ENCODE data around the gene PSORS1C1. TPM values are rescaled to one million over a fixed set of nuclear protein-coding genes. Genes with fewer than 3 reads are reported as not detected.
"Not testable (repeated sequence)": the region's sequence is repeated elsewhere in the genome, so short reads cannot be mapped to it uniquely, and the experiment has no call there.

Gene PSORS1C1
- polyA plus RNA-seq: 10 to 100 TPM in 2 of 4 donors, 1 to 10 TPM in 1, under 1 TPM in 1; 0.19 to 40.5 (median 19.6) TPM
- long read RNA-seq, donor 1: 0 reads
- long read RNA-seq, donor 2, partial matches to known transcripts: 0 of 1 reads
- long read RNA-seq, donor 2, other reads (novel, unspliced or antisense): 0 of 1 reads
- long read RNA-seq, donor 3, partial matches to known transcripts: 0 of 2 reads
- long read RNA-seq, donor 3, other reads (novel, unspliced or antisense): 0 of 2 reads
- long read RNA-seq, donor 4: 0 reads
- long read RNA-seq, donor 5: 0 reads
- long read RNA-seq, donor 6: 0 reads
- long read RNA-seq, donor 7: 0 reads
- long read RNA-seq, donor 8: 0 reads
- long read RNA-seq, donor 9: 0 reads
- long read RNA-seq, donor 10: 0 reads

DNA sequence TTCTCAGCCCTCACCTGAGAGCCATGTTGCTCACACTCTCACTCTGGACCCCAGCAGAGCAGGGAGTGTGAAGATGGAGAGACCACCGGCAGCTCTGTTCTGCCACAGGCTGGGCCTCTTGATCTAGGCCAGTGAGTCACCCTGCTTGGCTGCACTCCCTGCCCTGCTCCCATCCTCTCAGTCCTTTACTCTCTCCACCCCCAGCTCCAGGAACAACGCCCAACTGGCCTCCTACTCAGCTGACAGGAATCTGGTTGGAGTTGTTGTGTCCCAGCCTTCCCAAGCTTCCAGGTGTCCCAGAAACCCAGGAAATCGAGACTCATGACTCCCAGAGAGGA, at the start of gene PSORS1C1:
Gene PSORS1C1 (plus strand): TSS at position 260 of the 338 bp plus-strand sequence. CDS start 14,833 bp downstream, outside the sequence.
- FAIRE-seq: no peak
- peaks cover 0 to 22% (median 0%) of the 10 kb centered on the region in 3 donors for H3K27me3 ChIP-seq (ENCODE audit: control insufficient read depth in 3 of 3, insufficient read depth in 3 of 3, low read length in 3 of 3)

DNA sequence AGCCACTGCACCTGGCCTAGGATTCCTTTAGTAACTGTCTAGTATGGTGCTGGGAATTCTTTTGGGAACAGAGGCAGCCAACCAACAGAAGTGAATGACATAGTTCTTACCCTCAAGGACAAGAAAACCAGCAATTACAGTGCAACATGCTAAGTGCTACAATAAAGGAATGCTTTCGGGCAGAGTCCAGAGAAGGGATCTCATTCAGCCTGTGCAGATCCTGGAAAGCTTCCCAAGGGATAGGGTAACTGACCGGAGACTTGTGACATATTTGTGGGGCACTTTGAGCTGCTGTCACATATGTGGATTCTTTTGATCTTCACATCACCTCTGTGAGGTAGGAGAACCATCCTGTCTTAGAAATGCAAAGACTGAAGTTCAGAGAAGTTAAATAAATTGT, 49.0 kb upstream of the PSORS1C1 start:
- Histone ChIP-seq H3K9me3 (ENCODE audit: control insufficient read depth in 2 of 2, insufficient read depth in 1 of 2, low read depth in 1 of 2, low read length in 1 of 2) (no peaks in the 10 kb centered on the region), H3K4me1 (ENCODE audit: control insufficient read depth in 3 of 3, insufficient read depth in 2 of 3, low read depth in 1 of 3, low read length in 2 of 3) (no peaks in the 10 kb centered on the region), H3K4me3 (ENCODE audit: low read depth in 1 of 3, low read length in 3 of 3) (no peak overlapping the region), H3K27me3 (ENCODE audit: control insufficient read depth in 3 of 3, insufficient read depth in 3 of 3, low read length in 3 of 3) (peaks cover 0 to 4% (median 0%) of the 10 kb centered on the region in 3 donors), H3K27ac (ENCODE audit: low read depth in 1 of 3, low read length in 2 of 3) (no peak overlapping the region), H3K36me3 (ENCODE audit: control insufficient read depth in 3 of 3, insufficient read depth in 2 of 3, low read depth in 1 of 3, low read length in 3 of 3) (no peaks in the 10 kb centered on the region)
- FAIRE-seq: no peak
- 22 to 53% (median 22%) methylated on average over 2 of the region's 2 CpGs for WGBS, 3 donors
- DNase-seq: peak in 1 of 2 donors; percentile 27

More for the DNA sequence above, at the start of gene PSORS1C1:
- Histone ChIP-seq H3K9me3 (ENCODE audit: control insufficient read depth in 2 of 2, insufficient read depth in 1 of 2, low read depth in 1 of 2, low read length in 1 of 2) (no peaks in the 10 kb centered on the region), H3K27ac (ENCODE audit: low read depth in 1 of 3, low read length in 2 of 3) (peak within 1 kb of the TSS in 2 of 3 donors; percentile 52 to 77), H3K36me3 (ENCODE audit: control insufficient read depth in 3 of 3, insufficient read depth in 2 of 3, low read depth in 1 of 3, low read length in 3 of 3) (no peaks in the 10 kb centered on the region), H3K4me3 (ENCODE audit: low read depth in 1 of 3, low read length in 3 of 3) (peak within 1 kb of the TSS in 1 of 3 donors; percentile 38), H3K4me1 (ENCODE audit: control insufficient read depth in 3 of 3, insufficient read depth in 2 of 3, low read depth in 1 of 3, low read length in 2 of 3) (peaks cover 0 to 7% (median 3%) of the 10 kb centered on the region in 3 donors)
- peak; percentile 40 to 95 for DNase-seq
- 14 to 17% (median 14%) methylated on average over 3 of the region's 3 CpGs for WGBS, 3 donors

DNA sequence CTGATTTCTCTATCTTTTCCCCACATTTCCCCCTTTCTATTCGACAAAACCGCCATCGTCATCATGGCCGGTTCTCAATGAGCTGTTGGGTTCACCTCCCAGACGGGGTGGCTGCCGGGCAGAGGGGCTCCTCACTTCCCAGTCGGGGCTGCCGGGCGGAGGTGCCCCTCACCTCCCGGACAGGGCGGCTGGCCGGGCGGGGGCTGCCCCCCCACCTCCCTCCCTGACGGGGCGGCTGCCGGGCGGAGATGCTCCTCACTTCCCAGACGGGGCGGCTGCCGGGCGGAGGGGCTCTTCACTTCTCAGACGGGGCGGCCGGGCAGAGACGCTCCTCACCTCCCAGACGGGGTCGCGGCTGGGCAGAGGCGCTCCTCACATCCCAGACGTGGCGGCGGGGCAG, 47.6 kb upstream of the PSORS1C1 start:
- FAIRE-seq; DNase-seq; H3K9me3 ChIP-seq (ENCODE audit: control insufficient read depth in 2 of 2, insufficient read depth in 1 of 2, low read depth in 1 of 2, low read length in 1 of 2); H3K4me3 ChIP-seq (ENCODE audit: low read depth in 1 of 3, low read length in 3 of 3); H3K27ac ChIP-seq (ENCODE audit: low read depth in 1 of 3, low read length in 2 of 3); H3K4me1 ChIP-seq (ENCODE audit: control insufficient read depth in 3 of 3, insufficient read depth in 2 of 3, low read depth in 1 of 3, low read length in 2 of 3); H3K27me3 ChIP-seq (ENCODE audit: control insufficient read depth in 3 of 3, insufficient read depth in 3 of 3, low read length in 3 of 3); H3K36me3 ChIP-seq (ENCODE audit: control insufficient read depth in 3 of 3, insufficient read depth in 2 of 3, low read depth in 1 of 3, low read length in 3 of 3): not testable (repeated sequence)
- 89 to 92% (median 91%) methylated on average over 14 to 26 of the region's 32 CpGs for WGBS, 3 donors

- DNase-seq; H3K36me3 ChIP-seq (ENCODE audit: control insufficient read depth in 3 of 3, insufficient read depth in 2 of 3, low read depth in 1 of 3, low read length in 3 of 3); H3K27ac ChIP-seq (ENCODE audit: low read depth in 1 of 3, low read length in 2 of 3); H3K27me3 ChIP-seq (ENCODE audit: control insufficient read depth in 3 of 3, insufficient read depth in 3 of 3, low read length in 3 of 3); H3K9me3 ChIP-seq (ENCODE audit: control insufficient read depth in 2 of 2, insufficient read depth in 1 of 2, low read depth in 1 of 2, low read length in 1 of 2); FAIRE-seq; H3K4me1 ChIP-seq (ENCODE audit: control insufficient read depth in 3 of 3, insufficient read depth in 2 of 3, low read depth in 1 of 3, low read length in 2 of 3); H3K4me3 ChIP-seq (ENCODE audit: low read depth in 1 of 3, low read length in 3 of 3): not testable (repeated sequence)
- WGBS, 3 donors: 77 to 88% (median 82%) methylated on average over 3 to 7 of the region's 11 CpGs
These were observed 46.5 kb upstream of the PSORS1C1 start for GRCh38 chr6:31067891-31068668.

DNA sequence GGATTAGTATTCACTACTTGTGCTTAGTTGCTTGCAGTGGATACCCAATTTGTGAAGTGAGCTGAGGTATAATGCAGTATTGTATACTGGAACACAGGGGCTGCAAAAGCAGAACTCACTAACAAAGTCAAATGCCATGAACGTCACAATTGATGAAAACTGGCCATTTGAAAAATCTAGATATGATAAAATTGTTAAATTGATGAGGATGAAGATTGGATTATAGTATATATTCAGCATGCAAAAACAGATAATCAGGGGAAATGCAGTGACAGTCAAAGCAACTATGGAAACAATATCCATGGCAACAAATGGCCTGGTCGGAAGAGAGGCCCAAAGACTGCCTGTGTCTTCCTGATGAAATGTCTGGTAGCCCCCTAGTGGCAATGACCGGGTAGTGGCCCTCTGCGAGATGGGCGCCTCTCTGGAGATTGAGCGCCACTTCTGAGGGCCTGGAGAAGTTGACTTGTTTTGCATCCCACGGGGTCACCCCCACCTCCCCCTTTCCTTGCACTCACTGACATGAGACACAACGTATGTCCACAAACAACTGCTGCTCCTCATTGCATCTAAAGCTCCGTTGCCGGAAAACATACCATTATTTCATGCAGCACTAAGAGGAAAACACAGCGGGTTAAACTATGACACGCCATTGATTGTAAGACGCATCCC, 45.8 kb upstream of the PSORS1C1 start:
- DNase-seq (peak; percentile 78 to 80), FAIRE-seq (no peak)
- no peaks in the 10 kb centered on the region for H3K4me1 ChIP-seq (ENCODE audit: control insufficient read depth in 3 of 3, insufficient read depth in 2 of 3, low read depth in 1 of 3, low read length in 2 of 3)
- 34 to 43% (median 39%) methylated on average over 13 of the region's 13 CpGs for WGBS, 3 donors
- no peaks in the 10 kb centered on the region for H3K36me3 ChIP-seq (ENCODE audit: control insufficient read depth in 3 of 3, insufficient read depth in 2 of 3, low read depth in 1 of 3, low read length in 3 of 3)
- no peak overlapping the region for H3K27ac ChIP-seq (ENCODE audit: low read depth in 1 of 3, low read length in 2 of 3)
- H3K4me3 ChIP-seq (ENCODE audit: low read depth in 1 of 3, low read length in 3 of 3): no peak overlapping the region
- H3K27me3 ChIP-seq (ENCODE audit: control insufficient read depth in 3 of 3, insufficient read depth in 3 of 3, low read length in 3 of 3): no peaks in the 10 kb centered on the region
- H3K9me3 ChIP-seq (ENCODE audit: control insufficient read depth in 2 of 2, insufficient read depth in 1 of 2, low read depth in 1 of 2, low read length in 1 of 2): no peaks in the 10 kb centered on the region

DNA sequence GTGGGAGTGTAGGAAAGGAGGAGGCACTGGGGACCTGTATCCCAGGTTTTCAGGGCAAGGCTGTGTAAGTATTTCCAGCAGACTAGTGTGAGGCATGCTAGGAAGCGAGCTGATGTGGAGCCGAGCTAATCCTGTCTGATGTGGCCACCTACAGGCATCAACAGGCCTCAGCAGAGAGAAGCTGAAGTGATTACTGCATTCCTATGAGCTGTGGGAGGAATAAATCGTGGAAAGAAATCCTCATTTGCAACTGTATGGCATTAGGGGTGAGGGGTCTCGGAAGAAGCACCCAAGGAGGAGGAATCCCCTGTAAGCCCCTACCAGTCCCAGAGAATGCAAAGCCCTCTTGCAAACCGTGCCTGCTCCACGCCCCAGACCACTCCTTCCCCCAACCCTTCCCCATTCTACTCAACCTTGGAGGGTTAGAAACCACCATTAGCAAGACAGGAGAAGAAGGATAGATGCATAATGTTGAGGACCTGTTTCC, 43.8 kb upstream of the PSORS1C1 start:
- Histone ChIP-seq H3K27me3 (ENCODE audit: control insufficient read depth in 3 of 3, insufficient read depth in 3 of 3, low read length in 3 of 3) (no peaks in the 10 kb centered on the region), H3K27ac (ENCODE audit: low read depth in 1 of 3, low read length in 2 of 3) (no peak overlapping the region), H3K9me3 (ENCODE audit: control insufficient read depth in 2 of 2, insufficient read depth in 1 of 2, low read depth in 1 of 2, low read length in 1 of 2) (no peaks in the 10 kb centered on the region), H3K4me1 (ENCODE audit: control insufficient read depth in 3 of 3, insufficient read depth in 2 of 3, low read depth in 1 of 3, low read length in 2 of 3) (no peaks in the 10 kb centered on the region), H3K36me3 (ENCODE audit: control insufficient read depth in 3 of 3, insufficient read depth in 2 of 3, low read depth in 1 of 3, low read length in 3 of 3) (no peaks in the 10 kb centered on the region), H3K4me3 (ENCODE audit: low read depth in 1 of 3, low read length in 3 of 3) (no peak overlapping the region)
- DNase-seq: peak; percentile 47 to 55
- 30 to 49% (median 43%) methylated on average over 6 of the region's 6 CpGs for WGBS, 3 donors
- FAIRE-seq: no peak

GRCh38 chr6:31074401-31074800, 40.2 kb upstream of the PSORS1C1 start:
- Histone ChIP-seq H3K9me3 (ENCODE audit: control insufficient read depth in 2 of 2, insufficient read depth in 1 of 2, low read depth in 1 of 2, low read length in 1 of 2) (no peaks in the 10 kb centered on the region), H3K36me3 (ENCODE audit: control insufficient read depth in 3 of 3, insufficient read depth in 2 of 3, low read depth in 1 of 3, low read length in 3 of 3) (no peaks in the 10 kb centered on the region), H3K4me1 (ENCODE audit: control insufficient read depth in 3 of 3, insufficient read depth in 2 of 3, low read depth in 1 of 3, low read length in 2 of 3) (peaks cover 0 to under 1% (median 0%) of the 10 kb centered on the region in 3 donors), H3K27me3 (ENCODE audit: control insufficient read depth in 3 of 3, insufficient read depth in 3 of 3, low read length in 3 of 3) (no peaks in the 10 kb centered on the region), H3K4me3 (ENCODE audit: low read depth in 1 of 3, low read length in 3 of 3) (no peak overlapping the region), H3K27ac (ENCODE audit: low read depth in 1 of 3, low read length in 2 of 3) (no peak overlapping the region)
- DNase-seq: no peak
- no peak for FAIRE-seq
- WGBS, 3 donors: 84 to 90% (median 85%) methylated on average over 4 of the region's 4 CpGs

DNA sequence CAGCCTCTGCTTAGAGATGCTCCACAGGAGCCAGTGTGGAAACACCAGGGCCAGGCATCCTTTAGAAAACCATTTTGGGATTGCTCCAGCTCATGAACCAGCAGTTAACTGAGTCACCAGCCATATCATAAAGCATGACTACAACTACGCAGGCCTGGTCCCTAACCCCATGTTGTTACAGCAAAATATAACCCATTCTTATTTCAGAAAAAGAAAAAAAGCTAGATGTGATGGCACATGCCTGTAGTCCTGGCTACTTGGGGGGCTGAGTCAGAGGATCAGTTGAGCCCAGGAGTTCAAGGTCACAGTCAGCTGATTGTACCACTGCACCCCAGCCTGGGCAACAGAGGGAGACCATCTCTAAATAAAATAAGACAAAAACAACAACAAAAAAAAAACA, 39.1 kb upstream of the PSORS1C1 start:
- DNase-seq: no peak
- H3K27ac ChIP-seq (ENCODE audit: low read depth in 1 of 3, low read length in 2 of 3): no peak overlapping the region
- 85 to 91% (median 88%) methylated on average over 1 of the region's 1 CpG for WGBS, 3 donors
- no peaks in the 10 kb centered on the region for H3K27me3 ChIP-seq (ENCODE audit: control insufficient read depth in 3 of 3, insufficient read depth in 3 of 3, low read length in 3 of 3)
- no peaks in the 10 kb centered on the region for H3K9me3 ChIP-seq (ENCODE audit: control insufficient read depth in 2 of 2, insufficient read depth in 1 of 2, low read depth in 1 of 2, low read length in 1 of 2)
- no peak for FAIRE-seq
- no peaks in the 10 kb centered on the region for H3K36me3 ChIP-seq (ENCODE audit: control insufficient read depth in 3 of 3, insufficient read depth in 2 of 3, low read depth in 1 of 3, low read length in 3 of 3)
- peaks cover 0 to 3% (median 2%) of the 10 kb centered on the region in 3 donors for H3K4me1 ChIP-seq (ENCODE audit: control insufficient read depth in 3 of 3, insufficient read depth in 2 of 3, low read depth in 1 of 3, low read length in 2 of 3)
- no peak overlapping the region for H3K4me3 ChIP-seq (ENCODE audit: low read depth in 1 of 3, low read length in 3 of 3)
